HEK293 (cell line): ENCODE measurements around the gene FAAP100.

ENCODE experiments used
- BCL11A ChIP-seq: fragments of 450-650 bp; formaldehyde crosslinking; IDR thresholded peaks from 2 replicates; pipeline ENCODE4 v1.5.1; 2016; ENCODE audit warnings: low read depth, missing biosample characterization, missing genetic modification characterization
- EGR2 ChIP-seq: fragments of 450-650 bp; formaldehyde crosslinking; IDR thresholded peaks from 2 replicates; pipeline ENCODE4 v1.5.1; 2016; ENCODE audit warnings: low read depth, missing biosample characterization, missing genetic modification characterization
- FEZF1 ChIP-seq: fragments of 450-650 bp; formaldehyde crosslinking; IDR thresholded peaks from 2 replicates; pipeline ENCODE4 v1.5.1; 2016; ENCODE audit warnings: missing biosample characterization, missing genetic modification characterization
- HIC1 ChIP-seq: fragments of 450-650 bp; formaldehyde crosslinking; IDR thresholded peaks from 2 replicates; pipeline ENCODE4 v1.5.1; 2016; ENCODE audit warnings: missing biosample characterization, missing genetic modification characterization
- MZF1 ChIP-seq: fragments of 450-650 bp; formaldehyde crosslinking; IDR thresholded peaks from 2 replicates; pipeline ENCODE4 v1.5.1; 2017; ENCODE audit warnings: missing biosample characterization, missing genetic modification characterization, borderline replicate concordance
- PATZ1 ChIP-seq: fragments of 450-650 bp; formaldehyde crosslinking; IDR thresholded peaks from 2 replicates; pipeline ENCODE4 v1.5.1; 2016; ENCODE audit warnings: missing biosample characterization, missing genetic modification characterization
- PRDM1 ChIP-seq: fragments of 450-650 bp; formaldehyde crosslinking; IDR thresholded peaks from 2 replicates; pipeline ENCODE4; 2016; ENCODE audit warnings: missing biosample characterization, missing genetic modification characterization
- WT1 ChIP-seq: fragments of 450-650 bp; formaldehyde crosslinking; IDR thresholded peaks from 2 replicates; pipeline ENCODE4 v1.5.1; 2016; ENCODE audit warnings: missing biosample characterization, missing genetic modification characterization
- ZBTB17 ChIP-seq: fragments of 450-650 bp; formaldehyde crosslinking; IDR thresholded peaks from 2 replicates; pipeline ENCODE4 v1.5.1; 2016; ENCODE audit warnings: missing biosample characterization, missing genetic modification characterization
- ZEB2 ChIP-seq: fragments of 450-650 bp; formaldehyde crosslinking; IDR thresholded peaks from 2 replicates; pipeline ENCODE4 v1.5.1; 2016; ENCODE audit warnings: missing biosample characterization, missing genetic modification characterization
- ZFP69B ChIP-seq: fragments of 450-650 bp; formaldehyde crosslinking; IDR thresholded peaks from 2 replicates; pipeline ENCODE4 v1.5.1; 2016; ENCODE audit warnings: missing biosample characterization, missing genetic modification characterization
- ZNF175 ChIP-seq: fragments of 450-650 bp; formaldehyde crosslinking; IDR thresholded peaks from 2 replicates; pipeline ENCODE4 v1.5.1; 2016; ENCODE audit warnings: missing biosample characterization, missing genetic modification characterization
- ZNF223 ChIP-seq: fragments of 450-650 bp; formaldehyde crosslinking; IDR thresholded peaks from 2 replicates; pipeline ENCODE4 v1.5.1; 2016; ENCODE audit warnings: missing biosample characterization, missing genetic modification characterization
- ZNF23 ChIP-seq: fragments of 450-650 bp; formaldehyde crosslinking; IDR thresholded peaks from 2 replicates; pipeline ENCODE4 v1.5.1; 2016; ENCODE audit warnings: missing biosample characterization, missing genetic modification characterization, borderline replicate concordance
- ZNF239 ChIP-seq: fragments of 450-650 bp; formaldehyde crosslinking; IDR thresholded peaks from 2 replicates; pipeline ENCODE4 v1.5.1; 2016; ENCODE audit warnings: missing biosample characterization, missing genetic modification characterization
- ZNF248 ChIP-seq: fragments of 450-650 bp; formaldehyde crosslinking; IDR thresholded peaks from 2 replicates; pipeline ENCODE4 v1.5.1; 2017; ENCODE audit warnings: missing biosample characterization, missing genetic modification characterization
- ZNF354C ChIP-seq: fragments of 450-650 bp; formaldehyde crosslinking; IDR thresholded peaks from 2 replicates; pipeline ENCODE4 v1.5.1; 2016; ENCODE audit warnings: missing biosample characterization, missing genetic modification characterization, low read depth, borderline replicate concordance
- ZNF394 ChIP-seq: fragments of 450-650 bp; formaldehyde crosslinking; IDR thresholded peaks from 2 replicates; pipeline ENCODE4 v1.5.1; 2016; ENCODE audit warnings: missing biosample characterization, missing genetic modification characterization, mild to moderate bottlenecking, moderate library complexity, borderline replicate concordance
- ZNF48 ChIP-seq: fragments of 450-650 bp; formaldehyde crosslinking; IDR thresholded peaks from 2 replicates; pipeline ENCODE4 v1.5.1; 2016; ENCODE audit warnings: missing biosample characterization, missing genetic modification characterization
- ZNF555 ChIP-seq: fragments of 450-650 bp; formaldehyde crosslinking; conservative IDR thresholded peaks from 2 replicates; pipeline ENCODE4 v1.5.1; 2017; ENCODE audit warnings: missing biosample characterization, mild to moderate bottlenecking, missing genetic modification characterization, inconsistent platforms
- ZNF596 ChIP-seq: fragments of 450-650 bp; IDR thresholded peaks from 2 replicates; pipeline ENCODE4 v1.5.0; 2018; ENCODE audit warnings: missing biosample characterization, mild to moderate bottlenecking, missing genetic modification characterization, moderate library complexity
- ZNF600 ChIP-seq: fragments of 450-650 bp; formaldehyde crosslinking; IDR thresholded peaks from 2 replicates; pipeline ENCODE4 v1.5.1; 2016; ENCODE audit warnings: missing biosample characterization, missing genetic modification characterization
- ZNF658 ChIP-seq: fragments of 450-650 bp; formaldehyde crosslinking; IDR thresholded peaks from 2 replicates; pipeline ENCODE4; 2016; ENCODE audit warnings: missing biosample characterization, missing genetic modification characterization
- ZNF660 ChIP-seq: fragments of 450-650 bp; IDR thresholded peaks from 2 replicates; pipeline ENCODE4 v1.5.1; 2018; ENCODE audit warnings: missing biosample characterization, mild to moderate bottlenecking, missing genetic modification characterization
- ZNF704 ChIP-seq: fragments of 450-650 bp; formaldehyde crosslinking; IDR thresholded peaks from 2 replicates; pipeline ENCODE4 v1.5.1; 2016; ENCODE audit warnings: missing biosample characterization, missing genetic modification characterization
- ZNF777 ChIP-seq: fragments of 450-650 bp; formaldehyde crosslinking; IDR thresholded peaks from 2 replicates; pipeline ENCODE4 v1.5.1; 2017; ENCODE audit warnings: missing biosample characterization, missing genetic modification characterization, borderline replicate concordance
- ZNF792 ChIP-seq: fragments of 450-650 bp; formaldehyde crosslinking; IDR thresholded peaks from 2 replicates; pipeline ENCODE4 v1.5.1; 2016; ENCODE audit warnings: missing biosample characterization, missing genetic modification characterization
- ZNF837 ChIP-seq: fragments of 450-650 bp; formaldehyde crosslinking; IDR thresholded peaks from 2 replicates; pipeline ENCODE4 v1.5.1; 2016; ENCODE audit warnings: missing biosample characterization, missing genetic modification characterization
- ZNF843 ChIP-seq: fragments of 450-650 bp; formaldehyde crosslinking; IDR thresholded peaks from 2 replicates; pipeline ENCODE4 v1.5.1; 2016; ENCODE audit warnings: missing biosample characterization, missing genetic modification characterization
- ZXDB ChIP-seq: fragments of 450-650 bp; formaldehyde crosslinking; IDR thresholded peaks from 2 replicates; pipeline ENCODE4 v1.5.1; 2016; ENCODE audit warnings: missing biosample characterization, missing genetic modification characterization
- TF ChIP-seq, protein P1 (sequence below): fragments of 450-650 bp; formaldehyde crosslinking; conservative IDR thresholded peaks from 2 replicates; pipeline ENCODE4 v1.5.1; 2016; ENCODE audit warnings: low read depth, missing biosample characterization, missing genetic modification characterization
- TF ChIP-seq, protein P2 (sequence below): fragments of 450-650 bp; formaldehyde crosslinking; IDR thresholded peaks from 2 replicates; pipeline ENCODE4 v1.5.1; 2017; ENCODE audit warnings: missing biosample characterization, missing genetic modification characterization

Gene FAAP100

DNA sequence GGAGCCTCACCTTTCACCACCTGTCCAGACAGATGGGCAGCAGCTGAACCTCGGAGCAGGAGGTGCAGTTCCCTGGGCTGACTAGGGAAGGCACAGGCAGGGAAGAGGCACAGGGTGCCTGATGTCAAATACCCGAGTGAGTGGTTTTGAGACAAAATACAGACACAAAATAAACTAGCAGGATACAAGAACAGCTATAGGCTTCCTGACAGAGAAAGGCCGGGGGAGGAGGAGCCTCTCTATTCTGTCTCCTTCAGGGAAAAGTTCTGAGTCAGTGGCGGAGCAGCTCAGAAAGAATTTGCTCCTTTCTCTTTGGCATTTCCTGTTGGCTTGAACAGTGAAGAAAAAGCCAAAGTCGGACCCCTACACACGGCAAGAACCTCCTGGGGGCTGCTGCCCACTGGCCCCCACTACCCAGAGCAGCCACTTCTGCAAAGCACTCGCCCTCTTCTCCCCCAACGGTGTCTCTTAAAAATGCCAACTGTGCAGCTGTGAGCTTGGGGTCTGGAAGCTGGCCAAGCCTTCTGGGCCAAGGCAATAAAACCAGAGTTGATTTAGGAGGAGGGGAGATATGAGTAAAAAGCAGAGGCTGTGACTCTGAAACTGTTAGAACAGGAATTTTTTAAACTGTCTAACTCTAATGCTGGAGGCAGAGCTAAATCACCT lies 14.4 kb upstream of the FAAP100 start (continued):
- TF ChIP-seq WT1 = no peak
- peak; percentile 66 for TF ChIP-seq FEZF1 (tag by site-specific recombination)
- TF ChIP-seq ZBTB17 (tag by site-specific recombination) = 0 out of 2 replicates have a peak, but pooled peaks have one; percentile 39
- TF ChIP-seq ZNF239 (tag by site-specific recombination) = no peak
- TF ChIP-seq ZNF394 (tag by site-specific recombination) = no peak
- peak; percentile 50; the same call in 1 of the 2 replicates for TF ChIP-seq EGR2 (tag by site-specific recombination)
- no peak for TF ChIP-seq ZNF777 (tag by site-specific recombination)
- TF ChIP-seq ZNF792 (tag by site-specific recombination) = no peak
- TF ChIP-seq HIC1 (tag by site-specific recombination) = no peak
- TF ChIP-seq ZNF223 (tag by site-specific recombination) = no peak
- TF ChIP-seq PATZ1 (tag by site-specific recombination) = peak; percentile 74; the same call in 1 of the 2 replicates
- TF ChIP-seq ZNF354C = no peak
- TF ChIP-seq, protein P1, sequence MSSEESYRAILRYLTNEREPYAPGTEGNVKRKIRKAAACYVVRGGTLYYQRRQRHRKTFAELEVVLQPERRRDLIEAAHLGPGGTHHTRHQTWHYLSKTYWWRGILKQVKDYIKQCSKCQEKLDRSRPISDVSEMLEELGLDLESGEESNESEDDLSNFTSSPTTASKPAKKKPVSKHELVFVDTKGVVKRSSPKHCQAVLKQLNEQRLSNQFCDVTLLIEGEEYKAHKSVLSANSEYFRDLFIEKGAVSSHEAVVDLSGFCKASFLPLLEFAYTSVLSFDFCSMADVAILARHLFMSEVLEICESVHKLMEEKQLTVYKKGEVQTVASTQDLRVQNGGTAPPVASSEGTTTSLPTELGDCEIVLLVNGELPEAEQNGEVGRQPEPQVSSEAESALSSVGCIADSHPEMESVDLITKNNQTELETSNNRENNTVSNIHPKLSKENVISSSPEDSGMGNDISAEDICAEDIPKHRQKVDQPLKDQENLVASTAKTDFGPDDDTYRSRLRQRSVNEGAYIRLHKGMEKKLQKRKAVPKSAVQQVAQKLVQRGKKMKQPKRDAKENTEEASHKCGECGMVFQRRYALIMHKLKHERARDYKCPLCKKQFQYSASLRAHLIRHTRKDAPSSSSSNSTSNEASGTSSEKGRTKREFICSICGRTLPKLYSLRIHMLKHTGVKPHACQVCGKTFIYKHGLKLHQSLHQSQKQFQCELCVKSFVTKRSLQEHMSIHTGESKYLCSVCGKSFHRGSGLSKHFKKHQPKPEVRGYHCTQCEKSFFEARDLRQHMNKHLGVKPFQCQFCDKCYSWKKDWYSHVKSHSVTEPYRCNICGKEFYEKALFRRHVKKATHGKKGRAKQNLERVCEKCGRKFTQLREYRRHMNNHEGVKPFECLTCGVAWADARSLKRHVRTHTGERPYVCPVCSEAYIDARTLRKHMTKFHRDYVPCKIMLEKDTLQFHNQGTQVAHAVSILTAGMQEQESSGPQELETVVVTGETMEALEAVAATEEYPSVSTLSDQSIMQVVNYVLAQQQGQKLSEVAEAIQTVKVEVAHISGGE (tag by site-specific recombination) = no peak
- TF ChIP-seq ZNF248 (tag by site-specific recombination) = no peak
- TF ChIP-seq ZNF175 = no peak
- no peak for TF ChIP-seq ZNF555 (tag by site-specific recombination)
- TF ChIP-seq, protein P2, sequence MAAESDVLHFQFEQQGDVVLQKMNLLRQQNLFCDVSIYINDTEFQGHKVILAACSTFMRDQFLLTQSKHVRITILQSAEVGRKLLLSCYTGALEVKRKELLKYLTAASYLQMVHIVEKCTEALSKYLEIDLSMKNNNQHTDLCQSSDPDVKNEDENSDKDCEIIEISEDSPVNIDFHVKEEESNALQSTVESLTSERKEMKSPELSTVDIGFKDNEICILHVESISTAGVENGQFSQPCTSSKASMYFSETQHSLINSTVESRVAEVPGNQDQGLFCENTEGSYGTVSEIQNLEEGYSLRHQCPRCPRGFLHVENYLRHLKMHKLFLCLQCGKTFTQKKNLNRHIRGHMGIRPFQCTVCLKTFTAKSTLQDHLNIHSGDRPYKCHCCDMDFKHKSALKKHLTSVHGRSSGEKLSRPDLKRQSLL (tag by site-specific recombination) = no peak
- TF ChIP-seq ZNF658 (tag by site-specific recombination) = no peak
- TF ChIP-seq ZNF837 (tag by site-specific recombination) = no peak
- TF ChIP-seq ZNF600 = peak; percentile 52; the same call in 1 of the 2 replicates
- no peak for TF ChIP-seq BCL11A (tag by site-specific recombination)
- no peak; the same call in 1 of the 2 replicates for TF ChIP-seq ZNF660
- peak; percentile 83 for TF ChIP-seq ZNF596 (tag by site-specific recombination)
- no peak for TF ChIP-seq MZF1 (tag by site-specific recombination)
- no peak for TF ChIP-seq ZXDB (tag by site-specific recombination)
- no peak for TF ChIP-seq ZNF48 (tag by site-specific recombination)
- TF ChIP-seq ZNF23 (tag by site-specific recombination) = no peak
- TF ChIP-seq ZFP69B (tag by site-specific recombination) = no peak
- TF ChIP-seq ZNF843 (tag by site-specific recombination) = 0 out of 2 replicates have a peak, but pooled peaks have one; percentile 40
- TF ChIP-seq ZEB2 (tag by site-specific recombination) = no peak
- TF ChIP-seq ZNF704 (tag by site-specific recombination) = no peak
- peak; percentile 86 for TF ChIP-seq PRDM1 (tag by site-specific recombination)
